ENCODE results near the gene PBXIP1. TPM values are rescaled to one million over a fixed set of nuclear protein-coding genes. Genes with fewer than 3 reads are reported as not detected.

The PBXIP1 gene
- total RNA-seq, 1 donor from 2014 or later, result 25.1 TPM

Other genes starting within 250 kb of the PBXIP1 start
- 0.34 and 0.36 TPM in 2 replicates for gene KCNN3, start 85.8 kb downstream of the PBXIP1 start, total RNA-seq
- 42.5 and 43.3 TPM in 2 replicates for gene PMVK, start 19.4 kb downstream of the PBXIP1 start, total RNA-seq
- gene PYGO2, start 5.7 kb upstream of the PBXIP1 start, total RNA-seq, result 34.7 and 35.0 TPM in 2 replicates
- gene SHC1, start 14.6 kb upstream of the PBXIP1 start, total RNA-seq, result 61.4 and 62.3 TPM in 2 replicates
- 151 and 158 TPM in 2 replicates for gene CKS1B, start 18.6 kb upstream of the PBXIP1 start, total RNA-seq
- gene FLAD1, start 27.2 kb upstream of the PBXIP1 start, total RNA-seq, result 69.2 and 74.3 TPM in 2 replicates
- gene LENEP, start 37.5 kb upstream of the PBXIP1 start, total RNA-seq, result 1.5 and 1.8 TPM in 2 replicates
- gene ZBTB7B, start 46.7 kb upstream of the PBXIP1 start, total RNA-seq, result 166 and 172 TPM in 2 replicates
- gene DCST2, start 77.7 kb upstream of the PBXIP1 start, total RNA-seq, result 0.26 and 0.27 TPM in 2 replicates
- not detected in 2 replicates for gene DCST1, start 77.7 kb upstream of the PBXIP1 start, total RNA-seq
- gene ADAM15, start 95.2 kb upstream of the PBXIP1 start, total RNA-seq, result 82.9 and 86.8 TPM in 2 replicates
- gene EFNA4, start 107.6 kb upstream of the PBXIP1 start, total RNA-seq, result 5.7 and 6.8 TPM in 2 replicates
- gene EFNA3, start 122.7 kb upstream of the PBXIP1 start, total RNA-seq, result 2.8 and 3.0 TPM in 2 replicates
- not detected in 2 replicates for gene EFNA1, start 171.8 kb upstream of the PBXIP1 start, total RNA-seq
- gene SLC50A1, start 179.8 kb upstream of the PBXIP1 start, total RNA-seq, result 45.7 and 47.7 TPM in 2 replicates
- 43.7 and 45.1 TPM in 2 replicates for gene DPM3, start 184.4 kb upstream of the PBXIP1 start, total RNA-seq
- 230 and 238 TPM in 2 replicates for gene KRTCAP2, start 217.2 kb upstream of the PBXIP1 start, total RNA-seq
- gene TRIM46, start 217.8 kb upstream of the PBXIP1 start, total RNA-seq, result 10.2 and 12.6 TPM in 2 replicates